ENCODE data around the gene CNIH2. TPM values are rescaled to one million over a fixed set of nuclear protein-coding genes. Genes with fewer than 3 reads are reported as not detected.

The CNIH2 gene
- total and polyA plus RNA-seq, 8 donors, result 0.50 to 1.5 (median 0.80) TPM; not detected in 5

DNA sequence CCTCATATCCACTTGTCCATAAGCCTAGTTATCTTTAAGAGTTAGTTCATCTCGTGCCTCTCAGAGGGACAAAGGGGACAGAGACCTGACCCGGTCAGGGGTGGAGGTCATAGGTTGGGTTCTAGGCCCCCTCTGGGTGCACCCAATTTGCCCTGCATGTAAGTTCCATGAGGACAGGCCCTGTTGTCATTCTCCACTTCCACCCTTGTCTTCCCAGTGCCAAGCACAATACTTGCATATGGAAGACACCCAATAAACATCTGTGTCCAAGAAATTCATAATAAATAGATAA is 12.3 kb downstream of the CNIH2 start:
- 60 to 75% (median 74%) methylated on average over 2 of the region's 2 CpGs for WGBS, 5 donors
- H3K36me3 ChIP-seq, result peaks cover 0 to 12% (median 6%) of the 10 kb centered on the region in 4 donors
- H3K27me3 ChIP-seq, result peaks cover 0 to 47% (median 19%) of the 10 kb centered on the region in 3 donors
- no peaks in the 10 kb centered on the region for H3K9me3 ChIP-seq
- peak overlapping the region in 2 of 4 donors; percentile 60 to 87 for H3K4me3 ChIP-seq
- TF ChIP-seq POLR2AphosphoS5 (IDR thresholded peaks at IDR 0.05), result no peak
- no peak for TF ChIP-seq EP300 (IDR thresholded peaks at IDR 0.05)
- TF ChIP-seq, protein P1, sequence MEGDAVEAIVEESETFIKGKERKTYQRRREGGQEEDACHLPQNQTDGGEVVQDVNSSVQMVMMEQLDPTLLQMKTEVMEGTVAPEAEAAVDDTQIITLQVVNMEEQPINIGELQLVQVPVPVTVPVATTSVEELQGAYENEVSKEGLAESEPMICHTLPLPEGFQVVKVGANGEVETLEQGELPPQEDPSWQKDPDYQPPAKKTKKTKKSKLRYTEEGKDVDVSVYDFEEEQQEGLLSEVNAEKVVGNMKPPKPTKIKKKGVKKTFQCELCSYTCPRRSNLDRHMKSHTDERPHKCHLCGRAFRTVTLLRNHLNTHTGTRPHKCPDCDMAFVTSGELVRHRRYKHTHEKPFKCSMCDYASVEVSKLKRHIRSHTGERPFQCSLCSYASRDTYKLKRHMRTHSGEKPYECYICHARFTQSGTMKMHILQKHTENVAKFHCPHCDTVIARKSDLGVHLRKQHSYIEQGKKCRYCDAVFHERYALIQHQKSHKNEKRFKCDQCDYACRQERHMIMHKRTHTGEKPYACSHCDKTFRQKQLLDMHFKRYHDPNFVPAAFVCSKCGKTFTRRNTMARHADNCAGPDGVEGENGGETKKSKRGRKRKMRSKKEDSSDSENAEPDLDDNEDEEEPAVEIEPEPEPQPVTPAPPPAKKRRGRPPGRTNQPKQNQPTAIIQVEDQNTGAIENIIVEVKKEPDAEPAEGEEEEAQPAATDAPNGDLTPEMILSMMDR (IDR thresholded peaks at IDR 0.05), result no peak
- TF ChIP-seq POLR2A (IDR thresholded peaks at IDR 0.05), result no peak
- intact Hi-C loops (cut with DNase I; ENCODE audit: low total_unique reads), result no loop called here
- peaks cover 25 to 60% (median 51%) of the 10 kb centered on the region in 4 donors for H3K4me1 ChIP-seq
- peak overlapping the region in 2 of 5 donors; percentile 92 to 93 for H3K27ac ChIP-seq
- no peak for DNase-seq

DNA sequence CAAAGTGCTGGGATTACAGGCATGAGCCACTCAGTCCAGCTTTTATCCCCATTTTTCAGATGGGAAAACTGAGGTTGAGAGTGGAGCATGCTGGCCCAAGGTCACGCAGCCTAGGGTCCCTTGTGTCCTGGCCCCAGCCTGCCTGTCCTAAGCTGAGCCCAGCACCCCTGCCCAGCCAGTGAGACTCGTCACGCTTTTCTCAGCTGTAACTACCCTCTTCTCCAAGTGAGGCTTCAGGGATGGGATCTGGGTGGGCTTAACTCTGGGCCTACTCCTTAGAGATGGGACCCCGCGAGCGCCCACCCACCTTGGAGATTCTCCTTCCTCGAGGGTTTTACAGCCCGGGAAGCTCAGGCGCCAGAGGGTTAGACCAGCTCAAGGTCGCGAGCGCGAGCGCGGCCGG is 13.3 kb downstream of the CNIH2 start:
- H3K27me3 ChIP-seq, result peaks cover 0 to 57% (median 19%) of the 10 kb centered on the region in 3 donors

DNA sequence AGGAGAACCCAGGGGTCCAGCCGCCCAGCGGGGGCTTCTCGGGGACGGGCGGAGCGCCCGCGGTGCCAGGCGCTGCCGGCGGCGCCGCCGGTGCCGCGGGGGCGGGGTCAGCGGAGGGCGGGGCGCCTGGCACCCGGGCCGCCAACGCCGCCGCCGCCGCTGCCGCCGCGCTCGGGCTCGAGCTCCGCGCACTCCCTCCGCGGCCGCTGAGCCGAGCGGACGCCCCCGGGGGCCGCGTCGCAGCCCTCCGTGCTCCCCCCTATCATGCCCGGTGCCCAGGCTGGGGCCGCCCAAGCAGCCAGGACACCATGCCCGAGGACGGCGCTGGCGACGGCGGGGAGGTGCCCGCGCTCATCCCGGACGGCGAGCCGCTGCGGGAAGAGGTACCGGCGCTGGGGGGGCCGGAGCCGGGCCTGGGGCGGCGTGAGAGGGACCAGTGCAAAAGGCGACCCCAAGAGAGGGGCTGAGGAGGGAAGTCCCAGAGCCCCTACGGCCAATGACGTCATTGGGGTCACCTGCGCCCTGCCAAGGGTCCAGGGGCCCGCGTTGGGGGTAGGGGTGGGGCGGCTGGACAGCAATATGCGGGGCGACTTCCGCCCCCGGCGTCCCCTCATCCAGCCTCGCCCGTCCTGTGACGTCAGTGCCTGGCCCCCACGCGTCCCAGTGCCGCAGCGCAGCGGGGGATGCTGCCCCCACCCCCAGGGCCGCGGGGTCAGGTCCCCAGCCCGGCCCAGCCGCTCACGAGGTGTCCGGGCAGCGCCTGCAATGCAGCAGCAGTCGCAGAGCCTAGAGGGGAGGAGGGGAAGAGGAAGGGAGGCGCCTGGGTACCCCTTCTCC is 13.9 kb downstream of the CNIH2 start, which contains the start of gene TMEM151A:
TMEM151A (plus strand) TSS at position 189 of the 837 bp plus-strand sequence; CDS start at position 309, 120 bp downstream.
- H3K36me3 ChIP-seq, result peaks cover 0 to 3% (median 0%) of the 10 kb centered on the region in 4 donors
- H3K4me1 ChIP-seq, result peaks cover 25 to 51% (median 45%) of the 10 kb centered on the region in 4 donors
- H3K9me3 ChIP-seq, result no peaks in the 10 kb centered on the region
- intact Hi-C loops (cut with DNase I; ENCODE audit: low total_unique reads), result no loop called here
- H3K27me3 ChIP-seq, result peaks cover 0 to 58% (median 19%) of the 10 kb centered on the region in 3 donors
- TF ChIP-seq, protein P1 (IDR thresholded peaks at IDR 0.05), result no peak
- TF ChIP-seq EP300 (IDR thresholded peaks at IDR 0.05), result no peak
- TF ChIP-seq POLR2AphosphoS5 (IDR thresholded peaks at IDR 0.05), result no peak
- no peak for TF ChIP-seq POLR2A (IDR thresholded peaks at IDR 0.05)
- peak; percentile 44 to 70 for DNase-seq
- 1 to 4% (median 1%) methylated on average over 15 to 95 of the region's 95 CpGs for WGBS, 5 donors
- H3K4me3 ChIP-seq, result peak within 1 kb of the TSS; percentile 54 to 69 (median 55)
- peak within 1 kb of the TSS; percentile 50 to 72 (median 61) for H3K27ac ChIP-seq

More for the DNA sequence above, 13.3 kb downstream of the CNIH2 start:
- TF ChIP-seq POLR2A (IDR thresholded peaks at IDR 0.05) (no peak), POLR2AphosphoS5 (IDR thresholded peaks at IDR 0.05) (no peak), EP300 (IDR thresholded peaks at IDR 0.05) (no peak)
- TF ChIP-seq, protein P1 (IDR thresholded peaks at IDR 0.05), result no peak
- WGBS, 5 donors, result 8 to 17% (median 12%) methylated on average over 9 to 16 of the region's 16 CpGs
- Histone ChIP-seq H3K9me3 (no peaks in the 10 kb centered on the region), H3K27ac (peak overlapping the region in 4 of 5 donors; percentile 50 to 72 (median 66)), H3K36me3 (peaks cover 0 to 8% (median 0%) of the 10 kb centered on the region in 4 donors), H3K4me1 (peaks cover 25 to 53% (median 49%) of the 10 kb centered on the region in 4 donors), H3K4me3 (peak overlapping the region; percentile 54 to 69 (median 55))
- DNase-seq, result no peak
- intact Hi-C loops (cut with DNase I; ENCODE audit: low total_unique reads), result no loop called here

DNA sequence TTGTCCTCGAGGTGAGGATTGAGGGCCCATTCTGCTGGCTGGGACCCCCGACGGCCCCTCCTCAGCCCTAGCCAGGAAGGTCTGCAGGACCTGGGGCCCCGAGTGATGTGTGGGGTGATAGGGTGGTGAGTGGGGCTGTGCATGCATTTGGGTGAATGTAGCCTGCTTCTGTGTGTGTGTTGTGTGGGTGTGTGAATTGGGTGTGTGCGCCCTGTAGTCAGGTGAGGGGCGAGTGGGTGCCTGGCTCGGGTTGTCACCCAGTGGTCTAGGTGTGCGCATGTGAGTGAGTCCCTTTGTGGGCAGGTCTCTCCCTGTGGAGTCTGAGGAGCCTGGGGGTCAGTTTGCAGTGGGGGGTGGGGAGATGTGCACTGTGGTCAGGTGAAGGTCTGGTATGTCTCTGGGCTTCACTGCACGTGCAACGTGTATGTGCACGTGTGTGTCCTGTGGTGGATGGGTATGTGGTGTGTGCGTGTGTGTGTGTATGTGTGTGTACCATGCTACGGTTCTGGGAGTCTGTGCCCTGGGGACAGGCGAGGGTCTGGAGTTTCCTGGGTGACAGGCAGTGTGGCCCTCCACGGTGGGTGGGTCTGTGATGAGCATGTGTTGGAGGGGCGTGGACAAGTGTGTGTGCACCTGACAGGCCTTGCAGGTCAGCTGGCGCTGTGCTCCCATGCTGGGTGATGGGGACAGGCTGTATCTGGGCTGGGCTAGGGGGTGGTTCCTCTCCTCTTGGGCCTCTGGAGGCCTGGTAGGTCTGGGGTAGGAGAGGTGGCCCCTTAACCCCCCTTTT is 14.8 kb downstream of the CNIH2 start:
- Histone ChIP-seq H3K36me3 (no peaks in the 10 kb centered on the region), H3K27me3 (peaks cover 0 to 58% (median 19%) of the 10 kb centered on the region in 3 donors), H3K4me1 (peaks cover 18 to 42% (median 37%) of the 10 kb centered on the region in 4 donors), H3K27ac (peak overlapping the region in 1 of 5 donors; percentile 72), H3K4me3 (peak overlapping the region; percentile 54 to 69 (median 55)), H3K9me3 (no peaks in the 10 kb centered on the region)
- no peak for DNase-seq
- 29 to 54% (median 30%) methylated on average over 8 to 17 of the region's 17 CpGs for WGBS, 5 donors
- no peak for TF ChIP-seq POLR2A (IDR thresholded peaks at IDR 0.05)
- no peak for TF ChIP-seq EP300 (IDR thresholded peaks at IDR 0.05)
- TF ChIP-seq, protein P1 (IDR thresholded peaks at IDR 0.05), result no peak
- TF ChIP-seq POLR2AphosphoS5 (IDR thresholded peaks at IDR 0.05), result no peak
- intact Hi-C loops (cut with DNase I; ENCODE audit: low total_unique reads), result no loop called here

Measured in stomach (tissue), 9 donors.